Muscle of leg (tissue), 11 donors: ENCODE data around the gene TGFA. TPM values are rescaled to one million over a fixed set of nuclear protein-coding genes. Genes with fewer than 3 reads are reported as not detected.
A peak's percentile ranks its signal among the peaks of the same experiment; 100 is the strongest.

ENCODE experiments used
- DNase-seq: peaks from one replicate; pipeline ENCODE4 v3.0.0; 2013
- H3K27ac ChIP-seq: one replicate; pipeline ENCODE4 v1.5.1; 2013; ENCODE audit warnings: mild to moderate bottlenecking, low read length, control low read depth
- H3K27me3 ChIP-seq: one replicate; pipeline ENCODE4 v1.6.1; 2013; ENCODE audit warnings: low read length; ENCODE audit not compliant: control insufficient read depth, insufficient read depth
- H3K36me3 ChIP-seq: one replicate; pipeline ENCODE4 v1.6.1; 2013; ENCODE audit warnings: low read length; ENCODE audit not compliant: control insufficient read depth, insufficient read depth
- H3K4me1 ChIP-seq: one replicate; pipeline ENCODE4 v1.6.1; 2013; ENCODE audit warnings: low read length; ENCODE audit not compliant: control insufficient read depth, insufficient read depth
- H3K4me3 ChIP-seq: one replicate; pipeline ENCODE4 v1.5.1; 2013; ENCODE audit warnings: low read length, control low read depth
- H3K9me3 ChIP-seq: replicated peaks from 2 replicates; pipeline ENCODE4 v1.6.1; 2013; ENCODE audit warnings: low read depth, low read length; ENCODE audit not compliant: control insufficient read depth
- WGBS: methylation state at CpG from one replicate; pipeline ENCODE4 v1.1.5; 2013; ENCODE audit warnings: missing lambda C conversion rate; ENCODE audit not compliant: insufficient coverage; 5-methylcytosine and 5-hydroxymethylcytosine counted together
- polyA plus RNA-seq, 8 donors: library from polyadenylated mRNA; unstranded; fragments of 120-200 nt; gene quantifications; one replicate each; pipeline versions ENCODE4 v1.2.1 to v1.2.3, GENCODE V29; 2013; ENCODE audit warnings: inconsistent platforms in 1 of 8, low replicate concordance in 1 of 8; ENCODE audit not compliant: insufficient read length in 8 of 8, insufficient read depth in 1 of 8
- total RNA-seq: library from RNA; stranded (reverse); fragments of 120-200 nt; gene quantifications from one replicate; pipeline ENCODE4 v1.2.4, GENCODE V29; 2013

Gene TGFA
- total and polyA plus RNA-seq, 9 donors, result 0.28 to 1.2 (median 0.64) TPM

DNA sequence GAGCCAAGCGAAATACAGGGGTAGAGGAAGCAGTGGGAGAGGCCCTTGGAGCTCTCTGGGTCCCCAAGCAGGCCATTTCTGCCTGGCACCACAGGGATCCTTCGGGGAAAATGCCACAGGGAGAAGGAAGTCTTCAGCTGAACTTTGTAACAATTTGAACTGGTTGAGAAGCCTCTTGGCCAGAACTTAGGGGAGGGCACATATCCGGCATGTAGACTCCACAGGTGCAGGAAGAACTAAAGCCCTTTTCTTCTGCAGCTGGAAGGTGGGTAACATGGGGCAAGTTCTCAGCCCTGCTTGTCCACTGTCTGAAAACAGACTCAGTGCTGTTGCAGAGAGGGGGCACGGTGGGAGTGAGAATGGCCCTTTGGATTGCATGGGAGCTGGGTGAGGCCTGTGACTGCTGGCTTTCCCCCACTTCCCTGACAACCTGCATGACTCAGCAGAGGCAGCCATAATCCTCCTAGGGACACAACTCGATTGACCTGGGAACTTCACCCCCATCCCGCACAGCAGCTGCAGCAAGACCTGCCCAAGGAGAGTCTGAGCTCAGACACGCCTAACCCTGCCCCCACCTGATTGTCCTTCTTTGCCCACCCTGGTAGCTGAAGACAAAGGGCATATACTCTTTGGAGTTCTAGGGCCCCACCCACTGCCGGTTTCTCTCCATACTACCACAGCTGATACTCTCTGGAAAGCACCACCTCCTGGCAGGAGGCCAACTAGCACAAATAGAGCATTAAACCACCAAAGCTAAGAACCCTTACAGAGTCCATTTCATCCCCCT, 150.2 kb downstream of the TGFA start:
- Histone ChIP-seq H3K9me3 (no peaks in the 10 kb centered on the region), H3K27me3 (peaks cover 6% of the 10 kb centered on the region), H3K4me1 (no peaks in the 10 kb centered on the region), H3K36me3 (no peaks in the 10 kb centered on the region), H3K4me3 (no peak overlapping the region), H3K27ac (no peak overlapping the region)
- 82% methylated on average over 8 of the region's 8 CpGs for WGBS
- peak; percentile 3 for DNase-seq

DNA sequence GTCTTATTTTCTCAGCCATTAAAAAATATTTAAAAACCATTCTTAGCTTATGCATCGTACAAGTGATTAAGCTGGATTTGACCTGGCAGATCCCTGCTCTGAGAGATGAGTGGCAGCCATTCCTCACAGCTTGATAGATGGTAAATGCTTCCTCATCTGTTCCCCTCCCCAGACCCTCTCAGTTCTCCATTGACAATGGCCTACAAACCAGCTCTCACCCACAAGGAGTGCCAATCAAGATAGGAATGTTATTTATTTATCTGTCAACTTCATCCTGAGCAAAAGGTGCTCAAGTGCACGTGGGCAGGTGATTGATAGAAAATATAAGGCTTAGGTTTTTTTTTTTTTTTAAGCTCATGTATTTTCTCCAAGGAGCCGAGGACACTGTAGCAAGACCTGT, 153.1 kb downstream of the TGFA start:
- DNase-seq, result no peak
- no peak overlapping the region for H3K27ac ChIP-seq
- WGBS, result no CpG with 5 or more reads among the region's 3 CpGs
- no peaks in the 10 kb centered on the region for H3K4me1 ChIP-seq
- H3K36me3 ChIP-seq, result no peaks in the 10 kb centered on the region
- H3K4me3 ChIP-seq, result no peak overlapping the region
- H3K9me3 ChIP-seq, result no peaks in the 10 kb centered on the region
- H3K27me3 ChIP-seq, result peaks cover 8% of the 10 kb centered on the region

- Histone ChIP-seq H3K27me3 (peaks cover 8% of the 10 kb centered on the region), H3K9me3 (no peaks in the 10 kb centered on the region), H3K4me3 (no peak overlapping the region), H3K4me1 (no peaks in the 10 kb centered on the region), H3K27ac (no peak overlapping the region), H3K36me3 (no peaks in the 10 kb centered on the region)
- no CpG with 5 or more reads among the region's 1 CpG for WGBS
- DNase-seq, result no peak
Observed at GRCh38 chr2:70399046-70399445, 154.6 kb downstream of the TGFA start.

Other genes with a start within 250 kb of the TGFA start
- 0.98 TPM for gene ADD2, start 214.4 kb upstream of the TGFA start, total RNA-seq
- 1 to 10 TPM; 1.6 to 4.2 (median 2.4) TPM for gene ADD2, start 214.4 kb upstream of the TGFA start, polyA plus RNA-seq
- gene FIGLA, start 236.8 kb upstream of the TGFA start, total RNA-seq, result not detected
- gene FIGLA, start 236.8 kb upstream of the TGFA start, polyA plus RNA-seq, result not detected